Endothelial cell of coronary artery (primary cell): ENCODE data around the gene PCSK2. TPM values are rescaled to one million over a fixed set of nuclear protein-coding genes. Genes with fewer than 3 reads are reported as not detected.

Experiments
- total RNA-seq: library from RNA; depleted of rRNA; stranded (reverse); fragments of >200 nt; gene quantifications from 2 replicates; pipeline ENCODE4 v1.2.3, GENCODE V29; 2014

The PCSK2 gene
- not detected in 2 replicates for total RNA-seq

GRCh38 chr20:17226410-17227218, at the start of gene PCSK2:
Gene PCSK2 (plus strand): TSS chr20:17227040. CDS start chr20:17227306, 266 bp downstream.

GRCh38 chr20:17530716-17531664, 304.1 kb downstream of the PCSK2 start, which contains the start of gene BFSP1:
Gene BFSP1 (minus strand): TSS chr20:17531379. CDS start chr20:17531329, 50 bp downstream.

